NCI-H2227 (cell line): ENCODE measurements around the gene GDPD3.

Source experiments
- DNase-seq: peaks from one replicate; lab custom pipeline; 2025; ENCODE audit not compliant: unreplicated experiment; lab: John Stamatoyannopoulos, UW

The GDPD3 gene

DNA sequence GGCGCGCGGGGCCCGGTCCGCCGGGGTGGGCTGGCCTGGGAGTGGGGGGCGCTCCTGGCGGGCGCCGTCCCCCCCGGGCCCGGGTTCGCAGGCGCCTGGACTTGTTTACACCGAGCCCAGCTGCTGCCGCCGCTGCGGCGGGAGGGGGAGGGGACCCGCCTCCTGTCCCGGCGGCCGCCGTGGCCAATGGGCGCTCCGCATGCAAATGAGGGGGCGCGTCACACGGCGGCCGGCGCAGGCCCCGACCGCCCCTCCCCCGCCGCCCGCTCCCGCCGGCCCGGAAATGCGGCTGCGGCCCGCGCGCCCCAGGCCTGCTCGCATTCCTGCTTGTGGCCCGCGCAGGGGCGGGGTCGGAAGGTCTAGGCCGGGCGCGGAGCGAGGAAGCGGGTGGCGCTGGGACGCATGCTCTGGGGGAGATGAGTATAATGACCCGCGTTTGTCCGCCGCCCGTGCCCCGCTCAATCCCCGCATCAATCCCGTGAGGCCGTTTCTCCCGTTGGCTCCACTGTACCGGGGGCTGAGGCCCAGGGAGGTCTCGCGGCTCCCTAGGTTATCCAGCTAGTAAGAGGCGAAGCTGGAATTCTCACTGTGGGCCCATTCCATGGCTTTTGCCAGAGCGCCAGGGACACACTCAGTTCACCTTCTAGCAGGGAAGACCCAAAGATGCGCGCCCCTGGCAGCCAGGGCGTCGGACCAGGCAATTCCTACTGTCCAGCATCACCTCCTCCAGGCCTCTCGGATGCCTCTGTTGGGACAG is 17.1 kb downstream of the GDPD3 start, which contains the start of gene YPEL3:
YPEL3 (minus strand) TSS at position 109 of the 757 bp plus-strand sequence. CDS start 731 bp downstream, outside the sequence.
- DNase-seq, result peak; percentile 93

DNA sequence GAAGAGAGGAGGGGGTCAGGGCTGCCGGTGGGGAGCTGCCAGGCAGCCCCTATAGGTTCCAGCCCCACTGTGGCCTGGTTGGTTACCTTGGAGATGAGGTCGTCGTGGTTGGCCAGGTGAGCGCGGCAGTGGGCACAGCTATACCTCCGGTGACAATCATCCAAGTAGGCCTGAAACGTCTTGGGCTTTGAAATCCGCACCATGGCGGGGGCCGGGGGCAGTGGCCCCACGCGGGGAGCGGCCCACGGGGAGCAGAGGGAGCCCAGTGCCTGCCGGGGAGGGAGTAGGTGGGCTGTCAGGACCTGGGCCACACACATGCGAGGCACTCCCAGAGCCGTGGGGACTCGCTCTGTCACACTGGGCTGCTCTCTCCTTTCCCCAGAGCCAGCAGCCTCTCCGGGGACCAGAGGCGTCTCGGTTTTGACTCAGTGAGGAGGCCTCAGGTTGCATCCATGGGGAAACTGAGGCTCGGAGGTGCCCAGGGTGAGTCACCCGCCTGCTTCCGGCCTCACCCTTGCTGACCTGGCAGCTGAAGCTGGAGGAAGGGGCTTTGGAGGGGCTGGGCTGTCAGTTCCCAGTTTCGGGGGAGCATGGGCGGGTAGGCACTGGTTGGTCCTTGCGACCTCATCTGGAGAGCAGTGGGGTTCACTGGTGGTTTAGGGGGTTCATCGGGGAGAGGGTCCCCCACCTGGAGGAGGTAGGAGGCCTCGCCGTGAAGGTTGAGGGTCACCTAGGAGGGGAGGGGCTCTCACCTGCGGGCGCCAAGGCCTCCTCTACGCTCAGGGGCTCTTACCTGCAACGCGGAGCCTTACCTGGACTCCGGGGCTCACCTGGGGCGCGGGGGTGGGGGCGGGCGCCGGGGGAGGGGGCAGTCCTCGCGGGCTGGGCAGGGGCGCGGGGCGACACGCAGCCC is 17.9 kb downstream of the GDPD3 start:
- no peak for DNase-seq

DNA sequence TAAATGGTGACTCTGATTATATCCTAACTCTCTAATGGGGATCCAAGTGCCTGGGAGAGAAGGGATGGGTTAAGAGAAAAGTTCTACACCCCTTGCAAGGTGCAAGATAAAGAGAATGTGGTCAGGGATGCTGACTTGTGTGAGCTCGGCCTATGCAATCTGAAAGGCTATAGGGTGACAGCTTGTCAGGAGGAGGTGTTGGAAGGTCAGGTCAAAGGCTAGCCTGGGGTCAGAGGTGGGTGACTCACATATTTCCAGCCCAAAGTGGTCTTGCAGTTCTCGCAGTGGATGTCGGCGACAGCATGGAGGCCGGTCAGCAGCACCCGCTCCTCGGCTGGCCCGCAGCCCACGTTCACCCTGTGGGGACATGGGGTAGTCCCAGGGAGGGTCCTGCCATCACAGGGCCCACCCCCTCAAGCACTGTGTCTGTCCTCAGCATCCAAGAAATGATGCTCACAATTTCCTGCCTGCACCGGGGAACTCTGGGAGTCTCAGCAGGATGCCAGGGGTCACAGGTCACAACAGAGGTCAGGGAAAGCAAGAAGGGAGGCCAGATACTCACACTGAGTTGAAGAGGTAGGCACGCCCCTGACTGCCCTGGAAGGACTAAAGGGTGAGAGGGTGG is 18.7 kb downstream of the GDPD3 start:
- no peak for DNase-seq

DNA sequence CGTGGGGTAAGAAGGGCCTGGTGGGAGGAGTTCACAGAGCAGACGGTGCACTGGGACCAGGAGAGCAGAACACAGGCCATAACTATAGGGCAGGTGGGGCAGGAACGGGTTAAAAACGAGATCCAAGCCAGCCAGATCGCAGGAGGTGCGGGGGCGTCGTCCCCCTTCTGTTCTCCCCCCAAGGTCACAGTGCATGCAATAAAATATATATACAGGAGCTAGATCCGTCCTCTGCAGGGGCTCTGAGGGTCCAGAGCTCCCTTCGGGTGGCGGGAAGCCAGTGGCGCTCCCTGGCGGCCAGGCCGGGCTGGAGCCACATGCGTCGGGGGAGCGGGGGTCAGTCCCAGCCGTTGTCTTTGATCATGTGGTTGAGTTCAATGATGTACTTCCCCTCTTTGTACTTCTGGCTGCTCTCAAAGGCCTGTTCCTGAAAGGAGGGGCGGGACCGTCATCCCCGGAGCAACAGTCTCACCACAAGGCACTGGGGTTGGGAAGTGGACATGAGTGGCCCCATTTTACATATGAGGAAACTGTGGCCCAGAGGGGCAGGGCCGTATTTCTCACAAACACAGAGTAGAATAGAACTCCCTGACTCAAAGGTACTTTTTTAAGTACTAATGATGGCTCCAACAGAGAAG is 20.8 kb downstream of the GDPD3 start:
- peak; percentile 92 for DNase-seq

DNA sequence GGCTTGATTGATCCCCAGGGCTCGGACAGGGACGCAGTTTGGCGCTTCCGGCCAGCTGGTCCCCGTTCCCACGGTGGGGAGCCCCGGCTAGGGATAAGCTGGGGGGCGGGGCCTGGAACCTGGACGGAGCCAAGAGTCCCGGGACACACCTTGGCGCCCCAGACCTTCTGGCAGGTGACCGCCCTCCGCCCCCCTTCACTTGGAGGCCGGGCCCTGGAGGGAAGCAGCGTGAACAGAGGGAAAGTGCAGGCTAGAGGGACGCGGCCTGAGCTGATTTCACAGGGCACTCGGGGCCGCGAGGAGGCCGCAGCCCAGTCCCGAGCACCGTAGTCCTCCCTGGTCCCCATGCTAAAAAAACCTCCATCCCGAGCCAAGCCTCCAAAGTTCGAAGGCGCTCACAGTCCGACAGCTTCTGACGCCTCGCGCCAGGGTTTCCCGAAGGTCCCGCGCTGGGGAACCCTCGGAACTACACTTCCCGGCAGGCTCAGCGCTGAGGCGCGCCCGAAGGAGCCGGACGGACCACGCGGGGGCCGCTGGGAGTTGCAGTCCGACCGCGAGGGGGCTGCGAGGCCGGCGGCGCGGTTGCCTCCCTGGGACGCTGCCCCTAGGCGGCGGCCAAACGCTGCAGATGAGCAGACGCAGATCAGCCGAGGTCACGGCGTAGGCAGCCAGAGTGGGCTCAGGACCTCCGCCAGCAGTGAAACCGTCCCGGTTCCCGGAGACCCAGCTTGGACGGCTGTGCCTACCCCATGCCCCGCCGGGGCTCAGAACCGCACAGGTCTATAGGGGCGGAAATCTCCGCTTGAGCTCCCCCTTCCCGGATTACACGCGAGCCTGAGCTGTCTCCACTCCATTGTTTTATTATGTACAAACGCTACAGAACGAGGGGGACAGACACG is 21.6 kb downstream of the GDPD3 start, which contains the start of gene TBX6:
TBX6 (minus strand) TSS at position 451 of the 899 bp plus-strand sequence. CDS start 731 bp downstream, outside the sequence.
- peak; percentile 96 for DNase-seq

DNA sequence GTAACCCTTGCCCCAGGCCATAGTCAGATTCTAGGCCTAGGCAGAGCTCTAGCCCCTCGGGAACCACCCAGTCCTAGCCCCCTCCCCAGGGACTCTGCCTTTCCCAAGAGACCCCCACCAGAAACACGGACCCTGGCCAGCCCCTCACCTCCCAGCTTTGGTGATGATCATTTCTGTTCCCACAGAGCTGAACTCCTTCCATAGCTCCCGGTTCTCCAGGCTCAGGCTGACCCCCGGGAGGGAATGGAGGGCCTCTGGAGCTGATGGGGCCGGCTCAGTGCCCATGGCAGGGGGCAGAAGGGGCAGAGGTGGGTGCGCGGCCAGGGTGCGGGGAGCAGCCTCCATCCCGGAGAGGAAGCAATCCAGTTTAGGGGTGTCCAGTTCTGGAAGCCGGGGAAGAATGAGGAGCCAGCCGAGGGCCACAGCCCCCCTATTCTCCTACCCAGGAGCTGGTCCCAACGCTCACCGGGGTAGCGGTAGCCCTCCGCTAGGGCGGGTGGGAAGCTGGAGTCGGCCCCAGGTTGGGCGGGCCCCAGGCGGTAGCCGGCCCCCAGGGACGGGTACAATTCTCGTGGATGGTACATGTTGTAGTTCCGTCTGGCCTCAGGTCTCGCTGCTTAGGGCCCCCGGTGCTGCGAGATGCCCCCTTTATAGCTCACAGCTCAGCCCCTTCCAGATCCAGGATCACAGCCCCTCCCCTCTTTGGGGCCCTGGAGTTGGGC is 22.6 kb downstream of the GDPD3 start:
- DNase-seq, result no peak

DNA sequence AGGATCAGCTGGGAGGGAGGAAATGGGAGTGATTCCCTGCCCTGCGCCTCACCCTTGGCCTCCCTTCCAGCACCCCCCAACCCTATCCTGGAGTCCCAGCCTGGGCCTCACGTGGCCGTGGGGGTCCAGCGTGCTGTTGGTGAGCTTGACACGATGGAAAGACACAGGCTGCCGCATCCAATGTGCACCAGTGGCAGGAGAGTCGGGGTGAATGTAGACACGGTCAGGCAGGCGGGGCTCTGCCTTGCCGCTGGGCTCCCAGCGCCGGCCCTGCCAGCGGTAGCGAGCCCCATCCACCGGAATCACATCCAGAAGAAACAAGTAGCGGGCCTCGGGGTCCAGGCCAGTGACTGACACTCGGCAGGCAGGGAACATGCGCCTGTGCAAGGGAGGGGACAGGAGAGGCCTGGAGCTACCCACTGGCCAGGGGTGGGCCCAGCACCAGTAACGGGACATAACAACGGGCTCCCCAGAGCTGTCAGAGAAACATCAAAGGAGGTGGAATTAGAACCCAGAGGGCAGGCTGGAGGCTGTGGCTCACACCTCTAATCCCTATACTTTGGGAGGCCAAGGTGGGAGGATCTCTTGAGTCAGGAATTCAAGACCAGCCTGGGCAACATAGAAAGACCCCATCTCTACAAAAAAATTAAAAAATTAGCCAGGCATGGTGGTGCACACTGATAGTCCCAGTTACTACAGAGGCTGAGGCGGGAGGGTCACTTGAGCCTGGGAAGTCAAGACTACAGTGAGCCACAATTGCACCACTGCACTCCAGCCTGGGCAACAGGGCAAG is 24.3 kb downstream of the GDPD3 start:
- DNase-seq, result no peak

DNA sequence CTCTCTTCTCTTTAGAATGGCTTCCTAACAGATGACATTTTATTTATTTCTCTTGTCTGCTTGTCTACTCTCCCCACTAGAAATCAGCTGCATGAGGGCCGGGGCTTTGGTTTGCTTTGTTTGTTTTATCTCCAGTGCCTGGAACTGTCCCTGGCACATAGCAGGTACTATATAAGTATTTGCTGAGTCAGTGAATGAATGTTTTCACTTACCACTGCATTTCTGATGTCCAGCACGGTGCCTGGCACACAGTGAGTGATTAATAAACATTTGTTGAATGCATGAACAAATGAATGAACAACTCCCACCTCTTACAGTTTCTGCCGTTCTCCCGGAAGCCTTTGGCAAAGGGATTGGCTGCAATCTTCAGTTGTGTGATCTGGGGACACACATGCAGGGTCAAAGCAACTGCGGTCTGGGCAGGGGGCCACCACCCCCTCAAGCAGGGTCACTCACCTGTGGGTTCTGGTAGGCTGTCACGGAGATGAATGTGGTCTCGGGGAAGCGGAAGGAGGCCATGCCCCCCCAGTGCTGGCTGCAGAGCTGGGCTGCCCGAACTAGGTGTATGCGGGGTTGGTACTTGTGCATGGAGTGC is 25.0 kb downstream of the GDPD3 start:
- no peak for DNase-seq

DNA sequence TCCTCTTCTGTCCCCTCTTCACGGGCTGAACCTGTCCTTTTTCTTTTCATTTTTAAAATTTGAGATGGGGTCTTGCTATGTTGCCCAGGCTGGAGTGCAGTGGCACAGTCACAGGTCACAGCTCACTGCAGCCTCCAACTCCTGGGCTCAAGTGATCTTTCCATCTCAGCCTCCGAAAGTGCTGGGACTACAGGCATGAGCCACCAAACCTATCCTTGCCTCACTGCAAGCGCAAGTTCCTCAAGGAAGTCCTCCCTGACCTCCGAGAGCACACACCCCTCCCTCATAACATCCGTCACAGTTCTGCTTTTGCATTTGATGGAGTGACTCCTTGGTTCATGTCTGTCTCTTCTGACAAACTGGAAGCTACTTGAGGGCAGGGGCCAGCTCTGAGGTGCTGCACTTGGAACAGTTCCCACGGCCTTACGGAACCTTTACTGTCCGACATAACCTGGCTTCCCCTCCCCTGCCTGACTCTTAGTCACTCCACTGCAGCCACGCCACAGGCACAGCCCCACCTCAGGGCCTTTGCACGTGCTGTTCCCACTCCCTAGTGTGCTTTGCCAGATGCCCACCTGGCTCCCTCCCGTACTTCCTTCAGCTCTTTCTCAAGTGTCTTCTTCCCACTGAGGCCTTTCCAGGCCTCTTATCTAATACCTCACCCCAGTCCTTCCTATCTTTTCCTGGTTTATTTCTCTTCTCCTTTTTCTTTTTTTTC is 26.0 kb downstream of the GDPD3 start:
- DNase-seq, result no peak

DNA sequence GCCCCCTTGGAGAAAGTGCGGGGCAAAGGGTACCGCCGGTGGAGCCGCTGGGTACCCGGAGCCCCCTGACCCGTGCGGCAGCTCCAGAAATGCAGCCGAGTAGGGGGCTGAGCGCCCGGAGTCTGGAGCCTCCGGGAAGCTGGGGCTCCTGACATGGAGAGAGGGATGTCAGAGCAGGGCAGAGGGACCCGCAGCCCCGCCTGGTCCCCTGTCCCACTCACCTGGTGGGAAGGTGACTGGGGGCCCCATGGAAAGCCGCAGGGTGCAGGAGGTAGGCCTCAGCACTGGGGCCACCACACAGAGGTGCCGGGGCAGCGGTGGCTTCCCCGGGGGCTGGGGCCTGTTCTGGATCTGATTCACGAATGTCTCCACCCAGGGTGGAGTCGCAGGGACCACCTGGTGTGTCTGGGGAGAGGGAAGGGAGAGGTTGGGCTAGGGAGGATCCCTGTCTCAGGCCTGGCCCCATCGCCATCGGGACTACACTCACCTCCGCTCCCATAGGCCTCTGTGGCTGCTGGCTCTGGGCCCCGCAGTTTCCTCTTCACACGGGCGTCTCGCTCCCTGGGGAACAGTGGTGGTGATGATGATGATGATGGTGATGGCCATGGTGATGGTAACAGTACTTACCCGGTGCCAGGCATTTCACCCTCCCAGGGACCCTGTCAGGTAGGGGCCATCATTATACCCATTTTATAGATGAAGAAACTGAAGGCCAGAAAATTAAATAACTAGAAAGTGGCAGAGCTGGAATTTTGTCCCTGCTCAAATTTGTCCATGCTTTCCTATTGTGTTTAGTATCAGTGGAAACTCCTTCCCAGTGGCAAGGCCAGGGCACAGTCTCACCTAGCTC is 26.8 kb downstream of the GDPD3 start:
- no peak for DNase-seq

DNA sequence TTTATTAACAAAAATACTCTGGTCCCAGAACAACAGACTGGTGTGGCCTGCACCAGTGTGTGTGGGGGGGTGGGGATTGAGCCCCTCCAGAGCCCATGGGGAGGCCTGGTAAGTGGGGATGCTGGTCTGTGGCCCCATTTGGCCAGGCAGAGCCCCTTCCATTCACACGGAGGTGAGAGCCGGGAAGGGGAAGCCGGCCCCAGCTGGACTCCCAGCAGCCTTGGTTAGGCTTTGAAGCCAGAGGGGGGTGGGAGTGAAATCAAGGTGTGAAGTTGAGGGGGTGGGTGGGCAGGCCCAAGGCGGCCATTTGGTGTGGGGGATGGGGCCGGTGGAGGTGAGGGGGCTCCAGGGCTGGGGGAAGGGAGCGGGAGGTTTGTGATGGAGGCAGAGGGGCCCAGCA is 27.5 kb downstream of the GDPD3 start:
- no peak for DNase-seq

DNA sequence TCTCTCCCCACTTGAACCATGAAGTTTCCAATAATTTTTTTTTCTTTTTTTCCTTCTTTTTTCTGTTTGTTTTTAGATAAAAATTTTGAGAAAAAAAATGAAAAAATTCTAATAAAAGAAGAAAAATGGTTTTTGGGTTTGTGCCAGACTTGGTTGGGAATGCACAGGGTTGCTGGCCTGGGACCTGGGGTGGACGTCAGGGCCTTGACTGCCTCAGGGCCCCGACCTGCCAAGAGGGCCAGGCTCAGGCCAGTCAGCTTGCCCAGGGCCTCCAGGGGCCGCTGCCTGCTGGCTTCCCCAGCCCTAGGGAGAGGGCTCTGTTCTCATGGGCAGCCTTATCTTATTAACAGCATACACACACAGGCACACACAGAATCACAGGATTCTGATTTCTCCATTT is 28.1 kb downstream of the GDPD3 start:
- DNase-seq, result no peak

DNA sequence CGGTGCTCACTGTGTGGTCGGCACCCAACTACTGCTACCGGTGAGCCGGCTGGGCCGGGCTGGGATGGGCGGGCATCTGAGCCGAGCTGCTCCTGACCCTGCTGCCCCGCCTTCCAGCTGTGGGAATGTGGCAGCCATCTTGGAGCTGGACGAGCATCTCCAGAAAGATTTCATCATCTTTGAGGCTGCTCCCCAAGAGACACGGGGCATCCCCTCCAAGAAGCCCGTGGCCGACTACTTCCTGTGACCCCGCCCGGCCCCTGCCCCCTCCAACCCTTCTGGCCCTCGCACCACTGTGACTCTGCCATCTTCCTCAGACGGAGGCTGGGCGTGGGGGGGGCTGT is 28.5 kb downstream of the GDPD3 start:
- DNase-seq, result no peak

DNA sequence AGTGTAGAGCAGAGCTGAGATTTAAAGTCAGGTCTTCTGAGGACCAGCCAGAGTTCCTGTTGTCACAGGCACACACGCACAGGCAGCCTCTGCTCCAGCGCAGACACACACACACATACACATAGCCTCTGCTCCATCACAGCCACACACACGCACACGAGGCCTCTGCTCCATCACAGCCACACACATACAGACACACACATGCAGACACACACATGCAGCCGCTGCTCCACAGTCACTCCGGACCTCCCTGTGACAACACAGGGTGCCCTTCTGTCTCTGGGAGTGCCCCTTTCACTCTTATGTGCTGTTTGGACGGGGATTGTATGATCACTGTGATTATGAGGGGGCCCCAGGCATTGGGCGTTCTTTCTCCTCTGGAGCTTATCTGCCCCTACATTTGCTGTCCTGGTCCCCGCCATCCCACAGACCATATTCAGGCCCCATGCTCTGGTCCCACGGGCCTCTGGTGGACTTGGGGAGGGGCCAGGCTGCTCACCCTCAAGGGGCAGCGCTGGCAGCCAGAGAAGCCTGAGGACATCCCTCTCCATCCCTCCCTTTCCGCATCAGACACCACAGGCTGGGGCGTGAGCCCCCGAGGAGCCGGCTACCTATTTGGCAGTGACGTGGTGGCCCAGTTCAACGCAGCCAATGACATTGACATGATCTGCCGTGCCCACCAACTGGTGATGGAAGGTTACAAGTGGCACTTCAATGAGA is 29.1 kb downstream of the GDPD3 start:
- no peak for DNase-seq

DNA sequence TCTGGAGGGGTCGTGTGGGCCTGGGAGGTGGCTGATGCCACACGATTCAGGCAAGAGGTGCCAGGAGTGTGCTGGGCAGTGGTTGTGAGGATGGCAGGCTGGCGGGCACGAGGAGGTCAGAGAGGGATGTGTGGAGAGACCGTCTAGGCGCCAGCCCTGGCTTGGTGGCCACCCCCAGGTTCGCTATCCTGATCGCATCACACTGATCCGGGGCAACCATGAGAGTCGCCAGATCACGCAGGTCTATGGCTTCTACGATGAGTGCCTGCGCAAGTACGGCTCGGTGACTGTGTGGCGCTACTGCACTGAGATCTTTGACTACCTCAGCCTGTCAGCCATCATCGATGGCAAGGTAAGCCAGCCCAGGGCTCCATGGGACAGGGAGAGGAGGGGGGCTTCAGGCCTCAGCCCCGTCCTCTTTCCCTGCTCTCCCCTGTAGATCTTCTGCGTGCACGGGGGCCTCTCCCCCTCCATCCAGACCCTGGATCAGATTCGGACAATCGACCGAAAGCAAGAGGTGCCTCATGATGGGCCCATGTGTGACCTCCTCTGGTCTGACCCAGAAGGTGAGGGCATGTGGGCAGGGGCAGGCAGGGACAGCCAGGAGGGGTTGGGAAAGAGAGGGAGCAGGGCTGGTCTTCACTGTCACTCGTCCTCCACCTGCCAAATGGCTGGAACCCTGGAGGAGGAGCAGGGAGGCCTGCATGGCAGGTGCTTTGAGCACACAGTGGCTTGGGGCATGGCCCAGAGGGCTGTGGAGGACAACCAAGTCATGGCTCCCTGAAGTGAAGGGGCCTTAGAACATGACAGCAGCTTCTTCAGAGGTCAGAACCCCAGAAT is 29.9 kb downstream of the GDPD3 start:
- DNase-seq, result no peak
